HepG2 (cell line): Measurements from ENCODE around the gene KAT2A. TPM values are rescaled to one million over a fixed set of nuclear protein-coding genes. Genes with fewer than 3 reads are reported as not detected.

Source experiments
- ATAC-seq: fragments of 200-7000 bp; cut with Tn5 transposase; 3 replicates; pipeline ENCODE4 v1.9.1; 2020; ENCODE audit warnings: mild to moderate bottlenecking, moderate library complexity
- BruUV-seq: library from RNA; stranded (reverse); fragments of 400-500 nt; replicated peaks from 2 replicates; lab custom pipeline; 2021; lab: Mats Ljungman, UMichigan
- CTCF ChIA-PET: fragments of 300-600 bp; formaldehyde crosslinking; extraction: SDS; loops from one replicate; lab custom pipeline; 2021; ENCODE audit warnings: low total read pairs, inconsistent platforms, low intra/inter-chr PET ratio; lab: Yijun Ruan, JAX
- POLR2A ChIA-PET: fragments of 350-600 bp; sonication (Branson Sonifier 250); formaldehyde crosslinking; loops from one replicate; lab custom pipeline; 2020; ENCODE audit warnings: antibody characterized with exemption, inconsistent platforms; lab: Yijun Ruan, JAX
- DNase-seq: peaks from one replicate; pipeline ENCODE4 v3.0.0-alpha.2; 2015; ENCODE audit warnings: low spot score
- FAIRE-seq: peaks from 3 replicates; lab custom pipeline; 2011; peaks lifted over from hg19 to GRCh38; lab: Jason Lieb, UNC
- H2AFZ ChIP-seq: one replicate; pipeline ENCODE4 v1.6.1; 2011; ENCODE audit warnings: low read length, inconsistent platforms
- H3K27ac ChIP-seq: fragments of 300-600 bp; 3 replicates; pipeline ENCODE4 v1.8.0; 2011; ENCODE audit warnings: mixed run types, mild to moderate bottlenecking, mixed read lengths, low read length, inconsistent platforms; ENCODE audit not compliant: insufficient read depth; ENCODE audit errors: extremely low read length
- H3K27me3 ChIP-seq, 2 experiments: fragments of 200-600 bp in 1 of 2; 2 replicates in 1 of 2; 3 replicates in 1 of 2; pipeline versions ENCODE4 v1.6.0 to v1.8.0; 2011; ENCODE audit warnings: low read length in 2 of 2, mild to moderate bottlenecking in 2 of 2, moderate library complexity in 2 of 2, inconsistent platforms in 1 of 2; ENCODE audit not compliant: insufficient read depth in 2 of 2, control insufficient read depth in 1 of 2
- H3K36me3 ChIP-seq, 2 experiments: fragments of 200-600 bp in 1 of 2; replicated peaks in 1 of 2; 2 replicates in 1 of 2; 3 replicates in 1 of 2; pipeline versions ENCODE4 v1.5.1 to v1.8.0; 2011; ENCODE audit warnings: low read length in 2 of 2, inconsistent platforms in 1 of 2; ENCODE audit not compliant: insufficient read depth in 2 of 2, control insufficient read depth in 1 of 2
- H3K4me1 ChIP-seq: 2 replicates; pipeline ENCODE4 v1.5.1; 2012; ENCODE audit warnings: low read length, inconsistent platforms; ENCODE audit not compliant: insufficient read depth
- H3K4me2 ChIP-seq: 2 replicates; pipeline ENCODE4 v1.6.0; 2011; ENCODE audit warnings: low read depth, low read length, inconsistent platforms
- H3K4me3 ChIP-seq, 3 experiments: fragments of 200-600 bp in 1 of 3; sonication (generic), shearing (Covaris generic) in 1 of 3; replicated peaks in 1 of 3; 2 replicates each; pipeline ENCODE4 v1.5.1; 2011 to 2016; ENCODE audit warnings: low read length in 3 of 3, inconsistent platforms in 2 of 3, low read depth in 2 of 3, mild to moderate bottlenecking in 2 of 3, control low read depth in 1 of 3, mixed read lengths in 1 of 3; ENCODE audit not compliant: insufficient read depth in 1 of 3
- H3K79me2 ChIP-seq: one replicate; pipeline ENCODE4 v1.6.1; 2011; ENCODE audit warnings: low read length, inconsistent platforms; ENCODE audit not compliant: insufficient read depth
- H3K9ac ChIP-seq: 2 replicates; pipeline ENCODE4 v1.6.0; 2011; ENCODE audit warnings: mild to moderate bottlenecking, low read depth, low read length, inconsistent platforms; ENCODE audit not compliant: insufficient read depth
- H3K9me3 ChIP-seq: 2 replicates; pipeline ENCODE4 v1.5.1; 2012; ENCODE audit warnings: mild to moderate bottlenecking, low read length
- H4K20me1 ChIP-seq: 2 replicates; pipeline ENCODE4 v1.6.0; 2011; ENCODE audit warnings: inconsistent platforms, mild to moderate bottlenecking, low read length, moderate library complexity; ENCODE audit not compliant: insufficient read depth
- FOXK2 ChIP-seq: fragments of 450-650 bp; IDR thresholded peaks from 2 replicates; pipeline ENCODE4 v1.6.1; 2016
- FOXP1 ChIP-seq, 2 experiments: fragments of 450-650 bp in 1 of 2; IDR thresholded peaks; 2 replicates each; pipeline ENCODE4 v1.6.1; 2017 to 2018; ENCODE audit warnings: antibody characterized with exemption in 1 of 2
- JUNB ChIP-seq: sonication (generic); formaldehyde crosslinking; IDR thresholded peaks from 2 replicates; pipeline ENCODE4 v1.8.0; 2022; ENCODE audit warnings: missing genetic modification reagents, mild to moderate bottlenecking, borderline replicate concordance
- RERE ChIP-seq: IDR thresholded peaks from 2 replicates; pipeline ENCODE4 v1.6.1; 2016; ENCODE audit warnings: low read depth, missing genetic modification reagents, missing compliant biosample characterization
- SOX6 ChIP-seq, 2 experiments: fragments of 450-650 bp in 1 of 2; sonication (generic) in 1 of 2; formaldehyde crosslinking in 1 of 2; IDR thresholded peaks; 2 replicates each; pipeline versions ENCODE4 v1.4.0 to v1.6.1; 2017 to 2020; ENCODE audit warnings: antibody characterized with exemption in 1 of 2, mild to moderate bottlenecking in 1 of 2, missing genetic modification reagents in 1 of 2
- TCF12 ChIP-seq, 2 experiments: fragments of 450-650 bp in 1 of 2; sonication (generic) in 1 of 2; formaldehyde crosslinking in 1 of 2; IDR thresholded peaks; 2 replicates each; pipeline versions ENCODE4 v1.6.1 to v1.8.0; 2017 to 2022; ENCODE audit warnings: antibody characterized with exemption in 1 of 2, mild to moderate bottlenecking in 1 of 2, missing genetic modification reagents in 1 of 2, moderate library complexity in 1 of 2
- ZFP36L1 ChIP-seq: sonication (generic); formaldehyde crosslinking; IDR thresholded peaks from 2 replicates; pipeline ENCODE4 v1.8.0; 2022; ENCODE audit warnings: mild to moderate bottlenecking, missing genetic modification reagents, moderate library complexity
- ZNF296 ChIP-seq: sonication (generic); formaldehyde crosslinking; conservative IDR thresholded peaks from 2 replicates; pipeline ENCODE4 v1.5.0; 2020; ENCODE audit warnings: mild to moderate bottlenecking, missing genetic modification reagents
- ZNF564 ChIP-seq: sonication (generic); formaldehyde crosslinking; IDR thresholded peaks from 2 replicates; pipeline ENCODE4 v1.8.1; 2023; ENCODE audit warnings: mild to moderate bottlenecking, missing genetic modification reagents
- WGBS: methylation state at CpG from one replicate; pipeline ENCODE4 v1.1.6; 2017; ENCODE audit warnings: low lambda C conversion rate; 5-methylcytosine and 5-hydroxymethylcytosine counted together
- in situ Hi-C: cut with HindIII; loops from 2 replicates; pipeline ENCODE4 v1.10.0; 2017; ENCODE audit warnings: low pct_unique_long_range_greater_than_20kb; ENCODE audit not compliant: extremely low pct_ligation_motif_present
- intact Hi-C: fragments of 100-400 bp; cut with micrococcal nuclease; formaldehyde crosslinking; loops from one replicate; pipeline ENCODE4 v1.10.0; 2022; ENCODE audit not compliant: unreplicated experiment
- polyA plus RNA-seq, 8 experiments: library from polyadenylated mRNA; depleted of rRNA in 3 of 8; stranded (reverse) in 7 of 8; unstranded in 1 of 8; fragments of >200 nt; fragmentation: Illumina TruSeq in 4 of 8; extraction: Trizol in 4 of 8; gene quantifications; 2 replicates each; pipeline versions ENCODE4 v1.2.1 to v1.2.3, GENCODE V29; 2011 to 2016; ENCODE audit warnings: low read depth in 4 of 8, missing spikeins in 1 of 8, mixed read lengths in 1 of 8; ENCODE audit not compliant: insufficient read depth in 1 of 8
- total RNA-seq, 5 experiments: library from RNA; depleted of rRNA; stranded (reverse); fragments of >200 nt; fragmentation: Illumina TruSeq; extraction: Trizol; gene quantifications; 2 replicates each; pipeline ENCODE4 v1.2.3, GENCODE V29; 2016; ENCODE audit warnings: low read depth in 1 of 5
- TF ChIP-seq, protein P1 (sequence below): IDR thresholded peaks from 2 replicates; pipeline ENCODE4 v1.6.1; 2016

KAT2A gene
- total and polyA plus RNA-seq, 2 of the 13 experiments (the other 11 are each of a cell fraction or from before 2014, with no cell fraction given), result 29.1 to 90.4 TPM

GRCh38 chr17:42131232-42131631, 10.1 kb upstream of the KAT2A start:
- Histone ChIP-seq H3K27me3 (no peaks in the 10 kb centered on the region), H3K9ac (no peak overlapping the region), H4K20me1 (peaks cover 3% of the 10 kb centered on the region), H3K4me1 (peaks cover 40% of the 10 kb centered on the region), H2AFZ (no peak overlapping the region), H3K4me2 (no peak overlapping the region), H3K36me3 (peaks cover 35 to 78% of the 10 kb centered on the region in 2 experiments), H3K4me3 (no peak overlapping the region), H3K79me2 (peaks cover 49% of the 10 kb centered on the region), H3K27ac (no peak overlapping the region), H3K9me3 (no peaks in the 10 kb centered on the region)
- DNase-seq (no peak), ATAC-seq (no peak), FAIRE-seq (peak; percentile 83)
- intact Hi-C loops (no loop called here), in situ Hi-C loops (no loop called here)
- WGBS, result 99% methylated on average over 4 of the region's 4 CpGs
- ChIA-PET CTCF (no interaction called here), POLR2A (interaction anchor here (1.2 to 1.7 kb wide), 2 partner anchors 10 kb away, joined by 4 to 9 read pairs; partner anchors contain the start of gene KAT2A)
- BruUV-seq, result no TSS peak
- TF ChIP-seq SOX6 (IDR thresholded peaks at IDR 0.05) (0 out of 2 replicates have a peak, but pooled peaks have one; percentile 75), SOX6 (CRISPR knock-in tag; IDR thresholded peaks at IDR 0.05) (no peak), ZNF564 (CRISPR knock-in tag) (no peak), TCF12 (IDR thresholded peaks at IDR 0.05) (no peak), TCF12 (CRISPR knock-in tag; IDR thresholded peaks at IDR 0.05) (no peak), ZNF296 (no peak), FOXK2 (peak; percentile 40; the same call in 1 of the 2 replicates), RERE (no peak), ZFP36L1 (CRISPR knock-in tag) (no peak), JUNB (CRISPR knock-in tag) (no peak), FOXP1 (IDR thresholded peaks at IDR 0.05) (peak; percentile 30; the same call in 1 of the 2 replicates), FOXP1 (CRISPR knock-in tag; IDR thresholded peaks at IDR 0.05) (no peak)
- TF ChIP-seq, protein P1, sequence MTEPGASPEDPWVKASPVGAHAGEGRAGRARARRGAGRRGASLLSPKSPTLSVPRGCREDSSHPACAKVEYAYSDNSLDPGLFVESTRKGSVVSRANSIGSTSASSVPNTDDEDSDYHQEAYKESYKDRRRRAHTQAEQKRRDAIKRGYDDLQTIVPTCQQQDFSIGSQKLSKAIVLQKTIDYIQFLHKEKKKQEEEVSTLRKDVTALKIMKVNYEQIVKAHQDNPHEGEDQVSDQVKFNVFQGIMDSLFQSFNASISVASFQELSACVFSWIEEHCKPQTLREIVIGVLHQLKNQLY (CRISPR knock-in tag), result no peak
